AG04450 (cell line): Measurements from ENCODE around the gene CBX6. TPM values are rescaled to one million over a fixed set of nuclear protein-coding genes. Genes with fewer than 3 reads are reported as not detected.
A peak's percentile ranks its signal among the peaks of the same experiment; 100 is the strongest.

Experiments used
- CTCF ChIA-PET: fragments of 300-600, 350-600 bp; formaldehyde crosslinking; extraction: SDS; loops from one replicate; lab custom pipeline; 2022; ENCODE audit warnings: antibody characterized with exemption, inconsistent platforms; lab: Charles Lee
- POLR2A ChIA-PET: fragments of 350-600 bp; formaldehyde crosslinking; extraction: SDS; loops from one replicate; lab custom pipeline; 2021; ENCODE audit warnings: antibody characterized with exemption, inconsistent platforms; lab: Yijun Ruan, JAX
- DNase-seq: peaks from one replicate; pipeline ENCODE4 v3.0.0-alpha.2; 2011; ENCODE audit warnings: low read depth, low spot score
- H3K27ac ChIP-seq: one replicate; pipeline ENCODE4 v1.5.1; 2012; ENCODE audit warnings: low read depth, low read length, control low read depth
- H3K27me3 ChIP-seq: one replicate; pipeline ENCODE4 v1.6.0; 2012; ENCODE audit warnings: low read length; ENCODE audit not compliant: control insufficient read depth, insufficient read depth
- H3K4me3 ChIP-seq: 2 replicates; pipeline ENCODE4 v1.5.1; 2011; ENCODE audit warnings: mild to moderate bottlenecking, low read depth, low read length, control low read depth
- H3K9me3 ChIP-seq: 2 replicates; pipeline ENCODE4 v1.5.1; 2012; ENCODE audit warnings: low read length; ENCODE audit not compliant: control insufficient read depth, insufficient read depth
- polyA plus RNA-seq: library from polyadenylated mRNA; depleted of rRNA; stranded (reverse); fragments of >200 nt; gene quantifications from 2 replicates; pipeline ENCODE4 v1.2.3, GENCODE V29; 2011
- TF ChIP-seq, protein P1 (sequence below): IDR thresholded peaks from 2 replicates; pipeline ENCODE4 v1.5.1; 2011; ENCODE audit warnings: low read depth, low read length, control low read depth, inconsistent platforms

The CBX6 gene
- polyA plus RNA-seq, 1 experiment = 14.7 TPM

DNA sequence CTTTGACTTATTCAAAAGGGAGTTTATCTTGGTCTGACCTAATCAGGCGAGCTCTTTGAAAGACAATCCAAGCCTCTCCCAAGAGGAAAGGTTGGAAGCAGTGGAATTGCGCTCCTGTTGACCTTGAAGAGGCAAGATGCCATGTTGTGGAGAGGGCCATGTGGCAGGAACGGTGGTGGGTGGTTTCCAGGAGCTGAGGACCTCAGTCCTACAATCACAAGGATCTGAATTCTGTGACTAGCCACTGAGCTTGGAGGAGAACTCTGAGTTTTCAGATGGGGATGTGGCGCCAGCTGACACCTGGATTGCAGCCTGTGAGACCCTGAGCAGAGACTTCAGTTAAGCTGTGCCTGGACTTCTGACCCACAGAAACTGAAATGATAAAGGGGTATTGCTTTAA is 6.0 kb upstream of the CBX6 start:
- no peak for DNase-seq
- CTCF ChIA-PET = interaction anchor here (1.4 to 7.5 kb wide), 2 partner anchors 8 to 125 kb away, joined by 4 to 32 read pairs; no protein-coding TSS in a partner anchor
- Histone ChIP-seq H3K27me3 (peaks cover 6% of the 10 kb centered on the region), H3K27ac (no peak overlapping the region), H3K4me3 (no peak overlapping the region), H3K9me3 (no peaks in the 10 kb centered on the region)
- POLR2A ChIA-PET = no interaction called here
- TF ChIP-seq, protein P1, sequence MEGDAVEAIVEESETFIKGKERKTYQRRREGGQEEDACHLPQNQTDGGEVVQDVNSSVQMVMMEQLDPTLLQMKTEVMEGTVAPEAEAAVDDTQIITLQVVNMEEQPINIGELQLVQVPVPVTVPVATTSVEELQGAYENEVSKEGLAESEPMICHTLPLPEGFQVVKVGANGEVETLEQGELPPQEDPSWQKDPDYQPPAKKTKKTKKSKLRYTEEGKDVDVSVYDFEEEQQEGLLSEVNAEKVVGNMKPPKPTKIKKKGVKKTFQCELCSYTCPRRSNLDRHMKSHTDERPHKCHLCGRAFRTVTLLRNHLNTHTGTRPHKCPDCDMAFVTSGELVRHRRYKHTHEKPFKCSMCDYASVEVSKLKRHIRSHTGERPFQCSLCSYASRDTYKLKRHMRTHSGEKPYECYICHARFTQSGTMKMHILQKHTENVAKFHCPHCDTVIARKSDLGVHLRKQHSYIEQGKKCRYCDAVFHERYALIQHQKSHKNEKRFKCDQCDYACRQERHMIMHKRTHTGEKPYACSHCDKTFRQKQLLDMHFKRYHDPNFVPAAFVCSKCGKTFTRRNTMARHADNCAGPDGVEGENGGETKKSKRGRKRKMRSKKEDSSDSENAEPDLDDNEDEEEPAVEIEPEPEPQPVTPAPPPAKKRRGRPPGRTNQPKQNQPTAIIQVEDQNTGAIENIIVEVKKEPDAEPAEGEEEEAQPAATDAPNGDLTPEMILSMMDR = no peak

DNA sequence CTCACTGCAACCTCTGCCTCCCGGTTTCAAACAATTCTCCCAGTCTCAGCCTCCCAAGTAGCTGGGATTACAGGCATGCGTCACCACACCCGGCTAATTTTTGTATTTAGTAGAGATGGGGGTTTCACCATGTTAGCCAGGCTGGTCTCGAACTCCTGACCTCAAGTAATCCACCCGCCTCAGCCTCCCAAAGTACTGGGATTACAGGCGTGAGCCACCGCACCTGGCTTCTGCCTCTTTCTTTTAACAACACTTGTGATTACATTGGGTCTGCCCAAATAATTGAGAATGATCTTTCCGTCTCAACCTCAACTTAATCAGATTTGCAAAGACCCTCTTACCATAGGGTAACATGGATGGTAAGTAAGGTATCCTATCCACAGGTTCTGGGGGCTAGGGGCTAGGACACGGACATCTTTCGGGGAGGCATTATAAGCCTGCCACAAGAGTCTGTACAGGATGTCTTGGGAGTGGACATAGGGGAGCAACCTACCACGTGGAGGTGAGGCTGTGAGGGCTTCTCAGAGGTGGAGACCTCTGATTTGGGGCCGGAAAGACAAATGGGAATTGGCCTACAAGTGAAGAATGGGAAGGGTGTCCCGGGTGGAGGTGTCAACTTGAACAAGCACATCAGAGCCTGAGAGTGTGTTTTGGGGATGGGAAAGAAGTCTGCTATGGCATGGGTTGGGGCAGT is 2.7 kb upstream of the CBX6 start:
- Histone ChIP-seq H3K4me3 (no peak overlapping the region), H3K27me3 (peaks cover 6% of the 10 kb centered on the region), H3K27ac (no peak overlapping the region), H3K9me3 (no peaks in the 10 kb centered on the region; the same call in 1 of the 2 replicates)
- TF ChIP-seq, protein P1 = no peak
- POLR2A ChIA-PET = no interaction called here
- DNase-seq = no peak
- CTCF ChIA-PET = no interaction called here

DNA sequence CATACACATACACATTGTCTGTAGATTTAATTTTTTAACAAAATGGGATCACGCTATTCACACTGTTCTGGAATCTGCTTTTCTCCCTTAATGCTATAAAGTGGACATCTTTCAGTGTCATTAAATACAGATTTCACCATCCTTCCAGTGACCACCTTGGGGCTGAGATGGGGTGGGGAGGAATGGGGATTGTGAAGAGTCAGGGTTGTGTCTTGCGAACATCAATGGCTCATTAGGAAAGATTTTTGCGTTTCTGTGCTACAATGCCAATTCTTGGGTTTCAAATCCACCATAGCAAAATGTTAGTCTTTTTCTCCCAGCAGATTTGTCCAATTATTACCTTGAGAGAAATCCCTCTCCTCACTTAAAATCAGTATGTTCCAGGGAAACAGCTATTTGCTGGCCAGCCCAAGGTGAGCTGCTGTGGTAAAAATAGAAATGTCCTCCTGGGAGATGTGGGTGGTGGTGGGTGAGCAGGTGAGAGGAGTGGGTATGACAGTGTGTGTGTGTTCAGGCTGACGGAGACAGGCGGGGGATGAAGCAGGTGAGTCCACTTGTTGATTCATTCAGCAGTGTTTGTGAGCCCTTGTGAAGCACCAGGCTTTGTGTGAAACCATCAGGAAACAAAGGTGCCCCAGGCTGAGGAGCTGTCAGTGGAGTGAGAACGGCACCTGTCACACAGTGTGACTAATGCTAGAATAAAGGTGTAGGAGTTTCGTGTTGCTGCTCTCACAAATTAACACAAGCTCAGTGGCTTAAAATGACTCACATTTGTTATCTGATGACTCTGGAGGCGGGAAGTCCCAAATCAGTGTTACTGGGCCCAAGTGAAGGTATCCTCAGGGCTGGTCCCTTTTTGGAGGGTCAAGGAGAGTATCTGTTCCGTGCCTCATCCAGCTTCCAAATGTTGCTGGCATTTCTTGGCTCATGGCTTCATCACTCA is 1.7 kb upstream of the CBX6 start:
- TF ChIP-seq, protein P1 = no peak
- Histone ChIP-seq H3K4me3 (no peak overlapping the region), H3K9me3 (no peaks in the 10 kb centered on the region; the same call in 1 of the 2 replicates), H3K27ac (no peak overlapping the region), H3K27me3 (peaks cover 6% of the 10 kb centered on the region)
- ChIA-PET POLR2A (no interaction called here), CTCF (no interaction called here)
- DNase-seq = no peak

DNA sequence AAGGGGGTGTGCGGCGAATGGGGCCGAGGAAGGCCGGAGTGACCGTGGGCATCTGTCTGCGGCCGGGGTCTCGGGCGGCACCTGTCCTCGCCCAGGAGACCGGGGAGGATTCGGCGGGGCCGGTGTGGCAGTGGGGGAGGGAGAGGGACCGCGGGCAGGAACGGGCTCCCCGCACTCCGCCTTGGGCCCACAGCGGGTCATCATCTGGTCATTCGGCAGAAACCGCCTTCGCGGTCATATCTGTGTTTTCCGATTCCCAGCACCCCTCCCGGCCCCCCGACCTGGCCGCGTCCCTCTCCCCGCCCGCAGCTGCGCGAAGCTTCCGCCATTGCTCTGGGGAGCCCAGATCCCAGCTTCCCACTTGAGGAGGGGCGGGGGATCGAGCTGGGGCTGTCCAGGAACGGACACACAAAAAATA is 824 bp upstream of the CBX6 start:
- no peak for DNase-seq
- Histone ChIP-seq H3K27me3 (peaks cover 3% of the 10 kb centered on the region), H3K4me3 (peak overlapping the region; percentile 69), H3K9me3 (no peaks in the 10 kb centered on the region; the same call in 1 of the 2 replicates), H3K27ac (peak overlapping the region; percentile 88)
- TF ChIP-seq, protein P1 = no peak
- ChIA-PET POLR2A (no interaction called here), CTCF (no interaction called here)
